GM23248 (cell line): ENCODE results near the gene UBTF.

ENCODE experiments used
- EZH2 ChIP-seq: fragments of 200-600 bp; sonication (generic); IDR thresholded peaks from 2 replicates; pipeline ENCODE4 v1.6.1; 2018; ENCODE audit warnings: antibody characterized with exemption, mild to moderate bottlenecking; ENCODE audit not compliant: insufficient read depth, poor library complexity, severe bottlenecking
- EZH2phosphoT487 ChIP-seq: fragments of 200-600 bp; sonication (generic); IDR thresholded peaks from 2 replicates; pipeline ENCODE4 v1.6.1; 2018; ENCODE audit warnings: antibody characterized with exemption, moderate library complexity, mild to moderate bottlenecking, low read depth; ENCODE audit not compliant: insufficient read depth

DNA sequence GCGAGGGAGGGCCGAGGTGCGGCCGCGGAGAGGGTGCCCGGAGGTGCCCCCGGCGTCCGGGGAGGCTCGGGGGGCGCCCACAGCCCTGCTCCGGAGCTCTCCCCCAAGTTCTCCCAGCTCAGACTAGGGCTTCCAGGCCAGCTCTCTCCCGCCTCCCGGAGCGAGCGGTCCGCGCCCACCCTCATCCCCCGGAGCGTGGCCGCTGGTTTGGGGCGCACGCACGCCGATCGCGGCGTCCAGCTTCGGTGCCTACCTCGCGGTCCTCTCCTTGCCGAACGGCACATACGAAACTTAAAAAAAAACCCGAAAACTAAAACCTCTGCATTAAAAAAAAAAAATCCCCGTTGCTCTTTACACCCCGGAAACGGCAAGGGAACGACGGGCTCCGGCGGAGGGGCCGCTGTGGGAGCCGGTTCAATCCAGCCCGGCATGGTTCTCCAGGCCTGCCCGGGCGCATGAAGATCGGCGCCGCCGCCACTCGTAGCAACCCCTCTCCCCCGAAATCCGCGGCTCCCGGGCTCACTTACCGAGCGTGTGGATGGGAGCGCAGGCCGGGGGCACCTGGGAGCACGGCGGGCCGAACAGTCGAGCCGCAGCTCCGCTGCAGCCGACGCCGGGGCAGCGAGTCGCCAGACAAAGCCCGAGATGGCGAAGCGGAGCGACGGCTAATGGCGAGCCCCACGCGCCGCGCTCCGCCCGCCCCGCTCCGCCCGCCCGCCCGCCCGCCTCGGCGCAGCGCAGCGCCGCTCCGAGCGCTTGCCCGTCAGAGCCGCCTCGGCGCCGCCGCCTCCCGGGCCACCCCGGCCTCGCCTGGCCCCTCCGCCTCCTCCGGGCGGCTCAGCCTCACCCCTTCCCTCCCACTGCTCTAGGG, 973 bp upstream of the UBTF start:
- TF ChIP-seq EZH2phosphoT487, result no peak
- no peak for TF ChIP-seq EZH2
